ENCODE measurements around the gene CEP55. TPM values are rescaled to one million over a fixed set of nuclear protein-coding genes. Genes with fewer than 3 reads are reported as not detected.

CEP55 gene
- total RNA-seq, 1 experiment from 2014 or later: 17.3 TPM

GRCh38 chr10:93463723-93464476 lies 32.5 kb upstream of the CEP55 start:
- ChIA-PET CTCF (interaction anchor here (0.6 to 4.5 kb wide), 4 partner anchors 12 to 26 kb away, joined by 3 to 22 read pairs (median 4); partner anchors contain the start of gene MYOF), POLR2A (interaction anchor here (0.8 kb wide), 1 partner anchor 18 kb away, joined by 3 read pairs; no protein-coding TSS in a partner anchor)
- no peaks in the 10 kb centered on the region for H3K36me3 Mint-ChIP-seq
- no peaks in the 10 kb centered on the region for H3K27me3 Mint-ChIP-seq (ENCODE audit: low read depth)
- DNase-seq (ENCODE audit: low spot score) (no peak), ATAC-seq (no peak)
- no peak for TF ChIP-seq ZNF532 (CRISPR knock-in tag; IDR thresholded peaks at IDR 0.05; ENCODE audit: borderline replicate concordance)
- TF ChIP-seq NR1H2 (CRISPR knock-in tag; IDR thresholded peaks at IDR 0.05): no peak
- no peak for TF ChIP-seq ATF3 (CRISPR knock-in tag; conservative IDR thresholded peaks at IDR 0.05)
- TF ChIP-seq PREB (CRISPR knock-in tag; IDR thresholded peaks at IDR 0.05; ENCODE audit: borderline replicate concordance): no peak
- TF ChIP-seq JUN (CRISPR knock-in tag; IDR thresholded peaks at IDR 0.05): no peak
- TF ChIP-seq ZNF425 (CRISPR knock-in tag; conservative IDR thresholded peaks at IDR 0.05): no peak
- no peak for TF ChIP-seq IRF2 (CRISPR knock-in tag; IDR thresholded peaks at IDR 0.05; ENCODE audit: borderline replicate concordance, low read depth)
- TF ChIP-seq ZNF396 (CRISPR knock-in tag; IDR thresholded peaks at IDR 0.05; ENCODE audit: borderline replicate concordance): no peak
- TF ChIP-seq ZNF671 (CRISPR knock-in tag; IDR thresholded peaks at IDR 0.05): no peak
- TF ChIP-seq USF2 (CRISPR knock-in tag; IDR thresholded peaks at IDR 0.05): no peak
- peaks cover 13% of the 10 kb centered on the region for H3K4me1 Mint-ChIP-seq
- H3K27ac Mint-ChIP-seq: peak overlapping the region; percentile 60; the same call in 1 of the 2 replicates
- H3K9me3 Mint-ChIP-seq: peaks cover 6% of the 10 kb centered on the region; the same call in 1 of the 2 replicates
- no peak overlapping the region for H3K4me3 Mint-ChIP-seq

GRCh38 chr10:93464776-93465388 lies 31.5 kb upstream of the CEP55 start:
- TF ChIP-seq USF1 (CRISPR knock-in tag; IDR thresholded peaks at IDR 0.05): no peak
- no peak for TF ChIP-seq ETV6 (CRISPR knock-in tag; IDR thresholded peaks at IDR 0.05)
- TF ChIP-seq CREB1 (CRISPR knock-in tag; IDR thresholded peaks at IDR 0.05): no peak
- TF ChIP-seq RELA (CRISPR knock-in tag; IDR thresholded peaks at IDR 0.05; ENCODE audit: borderline replicate concordance): no peak
- ChIA-PET CTCF (interaction anchor here (1.1 to 4.5 kb wide), 3 partner anchors 18 to 89 kb away, joined by 3 to 22 read pairs (median 7); partner anchors contain the start of gene MYOF), POLR2A (interaction anchor here (0.8 kb wide), 1 partner anchor 19 kb away, joined by 3 read pairs; no protein-coding TSS in a partner anchor)
- DNase-seq (ENCODE audit: low spot score): no peak
- H3K4me3 Mint-ChIP-seq: no peak overlapping the region
- H3K27ac Mint-ChIP-seq: no peak overlapping the region
- H3K27me3 Mint-ChIP-seq (ENCODE audit: low read depth): no peaks in the 10 kb centered on the region
- ATAC-seq: no peak
- peaks cover 4% of the 10 kb centered on the region; the same call in 1 of the 2 replicates for H3K9me3 Mint-ChIP-seq
- H3K4me1 Mint-ChIP-seq: peaks cover 10% of the 10 kb centered on the region
- H3K36me3 Mint-ChIP-seq: no peaks in the 10 kb centered on the region
